ENCODE results near the gene NT5DC4. TPM values are rescaled to one million over a fixed set of nuclear protein-coding genes. Genes with fewer than 3 reads are reported as not detected.
"Not testable (repeated sequence)": the region's sequence is repeated elsewhere in the genome, so short reads cannot be mapped to it uniquely, and the experiment has no call there.

The NT5DC4 gene
- total and polyA plus RNA-seq, 4 donors = 0.23 TPM; not detected in 3

DNA sequence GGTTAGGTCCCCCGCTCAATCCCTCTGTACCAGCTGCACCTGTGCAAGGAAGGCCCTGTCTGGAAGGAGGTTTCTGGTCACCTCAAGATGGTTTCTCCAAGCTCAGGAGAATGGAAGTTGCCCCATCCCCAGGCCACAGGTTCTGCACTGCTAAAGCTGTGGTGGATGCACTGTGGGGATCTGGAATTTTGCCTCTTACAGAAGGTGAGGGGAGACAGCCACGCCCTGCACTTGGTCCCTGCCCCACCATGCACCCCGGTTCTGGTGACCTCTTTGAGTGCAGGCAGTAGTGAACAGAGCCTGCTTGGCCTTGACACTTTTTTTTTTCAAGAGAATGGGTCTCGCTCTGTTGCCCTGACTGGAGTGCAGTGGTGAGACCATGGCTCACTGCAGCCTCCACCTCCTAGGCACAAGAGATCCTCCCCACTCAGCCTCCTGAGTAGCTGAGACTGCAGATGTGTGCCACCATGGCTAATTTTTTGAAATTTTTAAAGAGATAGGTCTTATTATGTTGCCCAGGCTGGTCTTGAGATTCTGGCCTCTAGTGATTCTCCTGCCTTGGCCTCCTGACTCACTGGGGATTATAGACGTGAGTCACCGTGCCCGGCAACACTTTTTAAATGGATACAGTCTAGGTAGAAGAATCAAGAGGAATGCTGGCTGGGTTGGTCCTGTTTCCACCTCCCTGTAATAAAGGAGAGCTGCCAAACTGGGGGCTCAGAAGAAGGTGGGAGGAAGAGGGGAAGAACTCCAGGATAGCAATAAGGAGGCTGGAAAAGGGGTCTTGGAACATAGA is 5.8 kb upstream of the NT5DC4 start:
- no peak for DNase-seq
- Histone ChIP-seq H3K27ac (ENCODE audit: low read depth in 1 of 2, low read length in 2 of 2) (no peak overlapping the region), H3K4me3 (ENCODE audit: low read length in 2 of 2) (no peak overlapping the region), H3K4me1 (ENCODE audit: control insufficient read depth in 1 of 2, insufficient read depth in 2 of 2, low read length in 2 of 2) (no peaks in the 10 kb centered on the region), H3K36me3 (ENCODE audit: control insufficient read depth in 1 of 2, insufficient read depth in 2 of 2, low read length in 1 of 2) (no peaks in the 10 kb centered on the region), H3K9me3 (ENCODE audit: control insufficient read depth, low read length) (no peaks in the 10 kb centered on the region), H3K27me3 (ENCODE audit: control insufficient read depth in 1 of 2, insufficient read depth in 2 of 2, low read length in 1 of 2) (no peaks in the 10 kb centered on the region)
- WGBS, 2 donors = 83 to 87% methylated on average over 7 of the region's 7 CpGs
- ATAC-seq (ENCODE audit: low FRiP score) = no peak
- intact Hi-C loops (cut with DNase I) = no loop called here

DNA sequence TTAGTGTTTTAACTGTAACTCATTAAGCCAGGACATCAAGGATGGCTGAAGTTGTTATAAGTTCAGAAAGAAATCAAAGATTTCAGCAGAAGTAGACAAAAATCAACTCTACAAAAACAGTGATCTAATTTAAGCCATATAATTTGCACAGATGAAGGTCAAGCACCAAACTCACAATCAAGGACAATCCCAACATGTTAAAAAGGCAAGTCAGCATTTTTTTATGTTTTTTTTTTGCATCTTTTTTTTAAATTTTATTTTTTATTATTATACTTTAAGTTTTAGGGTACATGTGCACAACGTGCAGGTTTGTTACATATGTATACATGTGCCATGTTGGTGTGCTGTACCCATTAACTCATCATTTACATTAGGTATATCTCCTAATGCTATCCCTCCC is 4.7 kb upstream of the NT5DC4 start:
- DNase-seq; H3K9me3 ChIP-seq (ENCODE audit: control insufficient read depth, low read length); H3K4me1 ChIP-seq (ENCODE audit: control insufficient read depth in 1 of 2, insufficient read depth in 2 of 2, low read length in 2 of 2); H3K4me3 ChIP-seq (ENCODE audit: low read length in 2 of 2); H3K27ac ChIP-seq (ENCODE audit: low read depth in 1 of 2, low read length in 2 of 2); intact Hi-C loops (cut with DNase I); H3K36me3 ChIP-seq (ENCODE audit: control insufficient read depth in 1 of 2, insufficient read depth in 2 of 2, low read length in 1 of 2); ATAC-seq (ENCODE audit: low FRiP score); H3K27me3 ChIP-seq (ENCODE audit: control insufficient read depth in 1 of 2, insufficient read depth in 2 of 2, low read length in 1 of 2): not testable (repeated sequence)
- 82 to 97% methylated on average over 1 of the region's 1 CpG for WGBS, 2 donors

DNA sequence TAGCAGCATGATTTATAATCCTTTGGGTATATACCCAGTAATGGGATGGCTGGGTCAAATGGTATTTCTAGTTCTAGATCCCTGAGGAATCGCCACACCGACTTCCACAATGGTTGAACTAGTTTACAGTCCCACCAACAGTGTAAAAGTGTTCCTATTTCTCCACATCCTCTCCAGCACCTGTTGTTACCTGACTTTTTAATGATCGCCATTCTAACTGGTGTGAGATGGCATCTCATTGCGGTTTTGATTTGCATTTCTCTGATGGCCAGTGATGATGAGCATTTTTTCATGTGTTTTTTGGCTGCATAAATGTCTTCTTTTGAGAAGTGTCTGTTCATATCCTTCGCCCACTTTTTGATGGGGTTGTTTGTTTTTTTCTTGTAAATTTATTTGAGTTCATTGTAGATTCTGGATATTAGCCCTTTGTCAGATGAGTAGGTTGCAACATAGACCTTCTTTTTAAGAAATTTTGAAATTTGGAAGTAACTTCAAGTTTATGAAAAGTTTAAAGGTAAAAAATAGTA is 3.9 kb upstream of the NT5DC4 start:
- H3K36me3 ChIP-seq (ENCODE audit: control insufficient read depth in 1 of 2, insufficient read depth in 2 of 2, low read length in 1 of 2); DNase-seq; H3K4me1 ChIP-seq (ENCODE audit: control insufficient read depth in 1 of 2, insufficient read depth in 2 of 2, low read length in 2 of 2); intact Hi-C loops (cut with DNase I); H3K27ac ChIP-seq (ENCODE audit: low read depth in 1 of 2, low read length in 2 of 2); H3K27me3 ChIP-seq (ENCODE audit: control insufficient read depth in 1 of 2, insufficient read depth in 2 of 2, low read length in 1 of 2); ATAC-seq (ENCODE audit: low FRiP score); H3K4me3 ChIP-seq (ENCODE audit: low read length in 2 of 2); H3K9me3 ChIP-seq (ENCODE audit: control insufficient read depth, low read length): not testable (repeated sequence)
- WGBS, 2 donors = 75 to 89% methylated on average over 2 of the region's 5 CpGs

DNA sequence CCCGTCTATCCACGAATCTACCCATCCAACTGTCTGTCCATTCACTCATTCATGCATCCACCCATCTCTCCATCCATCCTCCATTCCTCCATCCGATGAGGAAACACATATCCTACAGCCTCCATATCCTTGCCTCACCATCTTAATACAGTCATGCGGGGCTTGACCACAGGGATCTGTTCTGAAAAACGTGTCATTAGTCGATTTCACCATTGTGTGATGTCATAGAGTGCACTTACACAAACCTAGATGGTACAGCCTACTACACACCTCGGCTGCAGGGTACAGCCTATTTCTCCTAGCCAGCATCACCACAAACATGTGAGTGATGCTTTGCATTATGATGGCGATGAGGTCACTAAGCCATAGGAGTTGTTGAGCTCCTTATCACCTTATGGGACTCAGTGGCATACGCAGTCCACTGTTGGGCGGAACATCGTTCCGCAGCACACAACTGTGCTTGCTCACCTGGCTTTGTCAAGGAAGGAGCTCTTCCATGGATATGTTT is 1.9 kb upstream of the NT5DC4 start:
- Histone ChIP-seq H3K9me3 (ENCODE audit: control insufficient read depth, low read length) (no peaks in the 10 kb centered on the region), H3K4me1 (ENCODE audit: control insufficient read depth in 1 of 2, insufficient read depth in 2 of 2, low read length in 2 of 2) (no peaks in the 10 kb centered on the region), H3K4me3 (ENCODE audit: low read length in 2 of 2) (no peak overlapping the region), H3K27me3 (ENCODE audit: control insufficient read depth in 1 of 2, insufficient read depth in 2 of 2, low read length in 1 of 2) (no peaks in the 10 kb centered on the region), H3K27ac (ENCODE audit: low read depth in 1 of 2, low read length in 2 of 2) (no peak overlapping the region), H3K36me3 (ENCODE audit: control insufficient read depth in 1 of 2, insufficient read depth in 2 of 2, low read length in 1 of 2) (no peaks in the 10 kb centered on the region)
- DNase-seq = no peak
- intact Hi-C loops (cut with DNase I) = no loop called here
- WGBS, 2 donors = 71 to 74% methylated on average over 12 of the region's 12 CpGs
- no peak for ATAC-seq (ENCODE audit: low FRiP score)

DNA sequence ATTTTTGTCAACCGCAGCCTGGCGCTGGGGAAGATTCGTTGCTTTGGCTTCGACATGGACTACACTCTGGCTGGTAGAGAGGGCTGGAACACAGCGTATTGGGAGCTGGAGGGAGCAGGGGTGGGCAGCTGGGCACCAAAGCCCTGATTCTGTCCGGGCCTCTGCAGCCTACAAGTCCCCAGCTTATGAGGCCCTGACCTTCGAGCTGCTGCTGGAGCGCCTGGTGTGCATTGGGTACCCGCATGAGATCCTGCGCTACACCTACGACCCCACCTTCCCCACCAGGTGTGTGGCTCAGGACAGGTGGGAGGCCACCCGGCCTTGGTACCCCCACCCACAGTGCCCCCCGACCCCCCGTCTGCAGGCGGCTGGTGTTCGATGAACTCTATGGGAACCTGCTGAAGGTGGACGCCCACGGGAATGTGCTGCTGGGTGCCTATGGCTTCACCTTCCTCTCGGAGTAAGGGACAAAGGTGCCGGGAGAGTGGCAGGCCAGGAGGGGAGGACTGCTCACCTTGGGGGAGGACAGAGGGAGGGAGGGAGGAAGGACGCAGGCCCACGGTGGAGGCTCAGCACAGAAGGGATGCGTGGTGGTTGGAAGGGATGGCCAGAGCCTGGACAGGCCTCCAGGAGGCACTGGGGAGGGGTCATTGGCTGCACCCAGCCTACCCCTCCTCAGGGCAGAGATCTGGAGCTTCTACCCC is 1.2 kb downstream of the NT5DC4 start:
- no peak for DNase-seq
- no peaks in the 10 kb centered on the region for H3K36me3 ChIP-seq (ENCODE audit: control insufficient read depth in 1 of 2, insufficient read depth in 2 of 2, low read length in 1 of 2)
- 90 to 91% methylated on average over 23 of the region's 23 CpGs for WGBS, 2 donors
- intact Hi-C loops (cut with DNase I) = no loop called here
- no peak overlapping the region for H3K4me3 ChIP-seq (ENCODE audit: low read length in 2 of 2)
- no peaks in the 10 kb centered on the region for H3K9me3 ChIP-seq (ENCODE audit: control insufficient read depth, low read length)
- ATAC-seq (ENCODE audit: low FRiP score) = no peak
- no peak overlapping the region for H3K27ac ChIP-seq (ENCODE audit: low read depth in 1 of 2, low read length in 2 of 2)
- H3K4me1 ChIP-seq (ENCODE audit: control insufficient read depth in 1 of 2, insufficient read depth in 2 of 2, low read length in 2 of 2) = no peaks in the 10 kb centered on the region
- no peaks in the 10 kb centered on the region for H3K27me3 ChIP-seq (ENCODE audit: control insufficient read depth in 1 of 2, insufficient read depth in 2 of 2, low read length in 1 of 2)

DNA sequence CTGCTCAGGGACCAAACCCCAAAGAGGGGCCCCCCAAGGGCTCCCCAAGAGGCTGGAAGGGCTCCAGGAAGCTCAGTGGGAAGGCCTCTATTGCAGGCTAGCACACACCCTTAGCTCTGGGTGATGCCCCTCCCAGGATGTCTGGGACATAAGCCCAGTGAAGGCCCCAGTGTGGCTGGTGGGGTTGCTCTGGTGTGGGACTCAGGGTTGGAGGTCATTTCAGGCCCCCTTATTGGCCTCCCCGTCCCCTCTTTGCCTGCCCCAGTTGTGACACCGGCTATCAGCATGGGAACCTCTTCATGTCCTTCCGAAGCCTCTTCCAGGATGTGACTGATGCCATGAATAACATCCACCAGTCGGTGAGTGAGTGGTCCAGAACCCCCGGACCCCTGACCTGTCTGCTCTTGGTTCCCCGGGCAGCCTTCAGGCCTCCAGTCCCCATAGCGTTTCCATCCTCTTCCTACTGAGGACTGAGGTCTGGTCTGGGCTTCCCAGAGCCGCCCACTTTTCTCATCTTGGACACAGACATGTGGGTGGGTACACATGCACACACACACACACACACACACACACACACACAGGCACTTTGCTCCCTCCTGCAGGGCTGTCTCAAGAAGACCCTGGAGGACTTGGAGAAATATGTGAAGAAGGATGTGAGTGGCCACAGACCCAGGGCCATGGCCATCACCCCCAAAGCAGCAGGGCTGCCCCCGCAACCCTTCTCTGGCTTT is 2.2 kb downstream of the NT5DC4 start:
- intact Hi-C loops (cut with DNase I) = no loop called here
- H3K4me1 ChIP-seq (ENCODE audit: control insufficient read depth in 1 of 2, insufficient read depth in 2 of 2, low read length in 2 of 2) = no peaks in the 10 kb centered on the region
- H3K4me3 ChIP-seq (ENCODE audit: low read length in 2 of 2) = no peak overlapping the region
- no peaks in the 10 kb centered on the region for H3K9me3 ChIP-seq (ENCODE audit: control insufficient read depth, low read length)
- H3K36me3 ChIP-seq (ENCODE audit: control insufficient read depth in 1 of 2, insufficient read depth in 2 of 2, low read length in 1 of 2) = no peaks in the 10 kb centered on the region
- no peak for DNase-seq
- H3K27me3 ChIP-seq (ENCODE audit: control insufficient read depth in 1 of 2, insufficient read depth in 2 of 2, low read length in 1 of 2) = no peaks in the 10 kb centered on the region
- no peak overlapping the region for H3K27ac ChIP-seq (ENCODE audit: low read depth in 1 of 2, low read length in 2 of 2)
- no peak for ATAC-seq (ENCODE audit: low FRiP score)
- WGBS, 2 donors = 88 to 94% methylated on average over 9 of the region's 9 CpGs

DNA sequence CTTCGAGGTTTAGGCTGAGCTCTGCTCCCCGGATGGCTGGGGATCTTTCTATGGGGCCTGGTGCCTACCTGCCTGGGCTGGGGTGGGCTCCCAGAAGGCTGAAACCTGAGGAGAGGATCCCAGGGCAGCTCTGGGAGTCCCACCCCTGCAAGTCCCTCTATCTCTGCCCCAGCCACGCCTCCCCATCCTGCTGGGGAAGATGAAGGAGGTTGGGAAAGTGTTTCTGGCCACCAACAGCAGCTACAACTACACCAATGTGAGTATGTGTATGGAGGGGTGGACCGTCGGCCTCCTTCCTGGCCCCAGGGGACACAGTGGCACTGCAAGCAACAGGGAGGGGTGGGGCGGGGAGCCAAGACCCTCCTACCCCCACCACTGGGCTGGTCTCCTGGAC is 2.7 kb downstream of the NT5DC4 start:
- no peak overlapping the region for H3K4me3 ChIP-seq (ENCODE audit: low read length in 2 of 2)
- no peaks in the 10 kb centered on the region for H3K27me3 ChIP-seq (ENCODE audit: control insufficient read depth in 1 of 2, insufficient read depth in 2 of 2, low read length in 1 of 2)
- DNase-seq (no peak), ATAC-seq (ENCODE audit: low FRiP score) (no peak)
- 91 to 94% methylated on average over 6 of the region's 6 CpGs for WGBS, 2 donors
- H3K27ac ChIP-seq (ENCODE audit: low read depth in 1 of 2, low read length in 2 of 2) = no peak overlapping the region
- no peaks in the 10 kb centered on the region for H3K36me3 ChIP-seq (ENCODE audit: control insufficient read depth in 1 of 2, insufficient read depth in 2 of 2, low read length in 1 of 2)
- H3K9me3 ChIP-seq (ENCODE audit: control insufficient read depth, low read length) = no peaks in the 10 kb centered on the region
- H3K4me1 ChIP-seq (ENCODE audit: control insufficient read depth in 1 of 2, insufficient read depth in 2 of 2, low read length in 2 of 2) = no peaks in the 10 kb centered on the region
- intact Hi-C loops (cut with DNase I) = no loop called here

DNA sequence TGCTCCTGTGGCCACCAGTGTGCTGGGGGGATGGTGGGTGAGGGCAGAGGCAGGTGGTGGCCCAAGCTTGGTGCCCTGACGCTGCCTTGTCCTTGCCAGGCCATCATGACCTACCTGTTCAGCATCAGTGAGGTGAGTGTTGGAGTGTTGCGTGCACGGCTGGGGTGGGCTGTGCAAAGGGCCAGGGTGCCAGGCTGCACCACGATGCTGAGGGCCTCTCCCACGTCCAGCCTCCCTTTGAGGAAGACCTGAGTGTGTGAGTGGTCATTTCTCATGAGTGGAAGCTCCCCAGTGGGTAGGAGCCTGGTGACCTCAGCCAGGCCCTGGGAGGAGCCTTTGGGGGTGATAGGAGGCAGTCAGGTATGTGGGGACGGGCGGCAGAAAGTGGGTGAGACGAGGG is 3.2 kb downstream of the NT5DC4 start:
- no peaks in the 10 kb centered on the region for H3K36me3 ChIP-seq (ENCODE audit: control insufficient read depth in 1 of 2, insufficient read depth in 2 of 2, low read length in 1 of 2)
- ATAC-seq (ENCODE audit: low FRiP score) = no peak
- no peaks in the 10 kb centered on the region for H3K9me3 ChIP-seq (ENCODE audit: control insufficient read depth, low read length)
- DNase-seq = no peak
- H3K27ac ChIP-seq (ENCODE audit: low read depth in 1 of 2, low read length in 2 of 2) = no peak overlapping the region
- WGBS, 2 donors = 94 to 95% methylated on average over 8 of the region's 8 CpGs
- H3K4me3 ChIP-seq (ENCODE audit: low read length in 2 of 2) = no peak overlapping the region
- no peaks in the 10 kb centered on the region for H3K27me3 ChIP-seq (ENCODE audit: control insufficient read depth in 1 of 2, insufficient read depth in 2 of 2, low read length in 1 of 2)
- intact Hi-C loops (cut with DNase I) = no loop called here
- H3K4me1 ChIP-seq (ENCODE audit: control insufficient read depth in 1 of 2, insufficient read depth in 2 of 2, low read length in 2 of 2) = no peaks in the 10 kb centered on the region

Measured in aorta (tissue), 5 donors.